K562 (cell line): Measurements from ENCODE around the gene CLCNKB. TPM values are rescaled to one million over a fixed set of nuclear protein-coding genes. Genes with fewer than 3 reads are reported as not detected.
A peak's percentile ranks its signal among the peaks of the same experiment; 100 is the strongest.

Experiments
- ATAC-seq: fragments of 200-7000 bp; cut with Tn5 transposase; 3 replicates; pipeline ENCODE4 v1.9.1; 2020; ENCODE audit warnings: moderate library complexity
- BruUV-seq: library from RNA; stranded (reverse); fragments of 400-500 nt; replicated peaks from 2 replicates; lab custom pipeline; 2021; lab: Mats Ljungman, UMichigan
- CTCF ChIA-PET: fragments of 300-600 bp; formaldehyde crosslinking; extraction: SDS; loops from one replicate; lab custom pipeline; 2021; ENCODE audit warnings: low intra/inter-chr PET ratio; lab: Yijun Ruan, JAX
- POLR2A ChIA-PET: fragments of 300-600, 350-650 bp; sonication (Branson Sonifier 250); formaldehyde crosslinking; extraction: SDS; loops from one replicate; lab custom pipeline; 2021; ENCODE audit warnings: antibody characterized with exemption, inconsistent platforms; lab: Yijun Ruan, JAX
- DNase-seq, 4 experiments: peaks; one replicate each; pipeline versions ENCODE4 v3.0.0 to v3.0.0-alpha.2; 2011 to 2018; ENCODE audit warnings: low spot score in 3 of 4, mixed read lengths in 3 of 4; ENCODE audit errors: extremely low read depth in 1 of 4
- FAIRE-seq: peaks from 2 replicates; lab custom pipeline; 2011; peaks lifted over from hg19 to GRCh38; lab: Jason Lieb, UNC
- H2AFZ ChIP-seq: 2 replicates; pipeline ENCODE4 v1.6.0; 2011; ENCODE audit warnings: low read depth, low read length, control low read depth, inconsistent platforms
- H3K27ac ChIP-seq: fragments of 200-600 bp; 3 replicates; pipeline ENCODE4 v1.8.0; 2011; ENCODE audit warnings: low read depth, mild to moderate bottlenecking, control low read depth, inconsistent platforms, low read length, moderate library complexity, mixed read lengths; ENCODE audit errors: extremely low read depth
- H3K27me3 ChIP-seq, 2 experiments: fragments of 300-600 bp in 1 of 2; 2 replicates in 1 of 2; 3 replicates in 1 of 2; pipeline versions ENCODE4 v1.6.0 to v1.8.0; 2011; ENCODE audit warnings: inconsistent platforms in 2 of 2, low read length in 2 of 2, mild to moderate bottlenecking in 1 of 2, mixed read lengths in 1 of 2, moderate library complexity in 1 of 2; ENCODE audit not compliant: control insufficient read depth in 2 of 2, insufficient read depth in 2 of 2
- H3K36me3 ChIP-seq: fragments of 300-600 bp; 3 replicates; pipeline ENCODE4 v1.8.0; 2011; ENCODE audit warnings: mild to moderate bottlenecking, low read length, inconsistent platforms; ENCODE audit not compliant: control insufficient read depth, insufficient read depth
- H3K4me1 ChIP-seq, 2 experiments: fragments of 200-600 bp in 1 of 2; replicated peaks in 1 of 2; 2 replicates in 1 of 2; 3 replicates in 1 of 2; pipeline versions ENCODE4 v1.5.1 to v1.8.0; 2011; ENCODE audit warnings: inconsistent platforms in 2 of 2, low read length in 2 of 2, mild to moderate bottlenecking in 1 of 2, mixed read lengths in 1 of 2, moderate library complexity in 1 of 2; ENCODE audit not compliant: control insufficient read depth in 2 of 2, insufficient read depth in 2 of 2
- H3K4me2 ChIP-seq: 2 replicates; pipeline ENCODE4 v1.6.1; 2011; ENCODE audit warnings: low read length, control low read depth, inconsistent platforms, mixed read lengths; ENCODE audit not compliant: insufficient read depth
- H3K4me3 ChIP-seq: fragments of 200-600 bp; sonication (generic), shearing (Covaris generic); 2 replicates; pipeline ENCODE4 v1.5.1; 2016; ENCODE audit warnings: control low read depth, inconsistent platforms
- H3K79me2 ChIP-seq: fragments of 200-600 bp; 3 replicates; pipeline ENCODE4 v1.8.0; 2011; ENCODE audit warnings: low read length, inconsistent platforms; ENCODE audit not compliant: control insufficient read depth, insufficient read depth
- H3K9ac ChIP-seq, 2 experiments: 2 replicates each; pipeline versions ENCODE4 v1.6.0 to v1.6.1; 2011; ENCODE audit warnings: low read depth in 2 of 2, low read length in 2 of 2, control low read depth in 1 of 2, inconsistent platforms in 1 of 2, mild to moderate bottlenecking in 1 of 2, mixed read lengths in 1 of 2; ENCODE audit not compliant: insufficient read depth in 1 of 2
- H3K9me1 ChIP-seq: one replicate; pipeline ENCODE4 v1.6.0; 2011; ENCODE audit warnings: inconsistent platforms, mild to moderate bottlenecking, low read length, moderate library complexity; ENCODE audit not compliant: control insufficient read depth, insufficient read depth
- H3K9me3 ChIP-seq: replicated peaks from 2 replicates; pipeline ENCODE4 v1.5.1; 2011; ENCODE audit warnings: low read depth, low read length, inconsistent platforms; ENCODE audit not compliant: control insufficient read depth, insufficient read depth
- H4K20me1 ChIP-seq: replicated peaks from 2 replicates; pipeline ENCODE4 v1.6.1; 2011; ENCODE audit warnings: low read length, inconsistent platforms, mixed read lengths; ENCODE audit not compliant: control insufficient read depth, insufficient read depth
- ARID1B ChIP-seq: fragments of 450-650 bp; IDR thresholded peaks from 2 replicates; pipeline ENCODE4 v1.6.1; 2016; ENCODE audit warnings: antibody characterized with exemption, mild to moderate bottlenecking, inconsistent platforms
- ARID2 ChIP-seq: fragments of 450-650 bp; IDR thresholded peaks from 2 replicates; pipeline ENCODE4 v1.6.1; 2017; ENCODE audit warnings: antibody characterized with exemption, mild to moderate bottlenecking
- CEBPG ChIP-seq, 3 experiments: fragments of 200-800 bp in 1 of 3; sonication (Bioruptor generic) in 1 of 3; sonication (generic) in 1 of 3; formaldehyde crosslinking in 1 of 3; IDR thresholded peaks in 2 of 3; conservative IDR thresholded peaks in 1 of 3; 2 replicates each; pipeline versions ENCODE4 v1.6.1 to v1.8.0; 2016 to 2022; ENCODE audit warnings: missing compliant biosample characterization in 2 of 3, missing genetic modification characterization in 2 of 3, mild to moderate bottlenecking in 1 of 3, missing genetic modification reagents in 1 of 3
- CREBBP ChIP-seq: IDR thresholded peaks from one replicate; pipeline ENCODE4 v1.6.1; 2012; ENCODE audit warnings: low read depth, mild to moderate bottlenecking, control low read depth, inconsistent platforms, low read length
- CXXC5 ChIP-seq: fragments of 250-450 bp; sonication (Bioruptor Pico); IDR thresholded peaks from 2 replicates; pipeline ENCODE4 v1.8.0; 2022; ENCODE audit warnings: inconsistent platforms, mild to moderate bottlenecking, moderate library complexity
- FOXA3 ChIP-seq, 2 experiments: fragments of 450-650 bp in 1 of 2; sonication (generic) in 1 of 2; formaldehyde crosslinking; IDR thresholded peaks in 1 of 2; conservative IDR thresholded peaks in 1 of 2; 2 replicates each; pipeline versions ENCODE4 v1.4.0 to v1.8.0; 2020 to 2022; ENCODE audit warnings: mild to moderate bottlenecking in 2 of 2, missing genetic modification reagents in 1 of 2
- FOXP1 ChIP-seq: sonication (generic); formaldehyde crosslinking; IDR thresholded peaks from 2 replicates; pipeline ENCODE4 v1.8.0; 2022; ENCODE audit warnings: mild to moderate bottlenecking, missing genetic modification reagents
- JUN ChIP-seq, 2 experiments: sonication (generic) in 1 of 2; formaldehyde crosslinking in 1 of 2; IDR thresholded peaks; 2 replicates each; pipeline versions ENCODE4 v1.6.1 to v1.8.0; 2012 to 2022; ENCODE audit warnings: borderline replicate concordance in 2 of 2, mild to moderate bottlenecking in 2 of 2, improper control_type of control experiment in 1 of 2, low read depth in 1 of 2, low read length in 1 of 2, missing genetic modification reagents in 1 of 2
- RBFOX2 ChIP-seq: fragments of 200-400 bp; formaldehyde crosslinking; IDR thresholded peaks from 2 replicates; pipeline ENCODE4 v1.6.1; 2017; ENCODE audit warnings: low read depth, mild to moderate bottlenecking, low read length, moderate library complexity
- SRSF3 ChIP-seq: fragments of 200-400 bp; formaldehyde crosslinking; IDR thresholded peaks from 2 replicates; pipeline ENCODE4 v1.6.1; 2016; ENCODE audit warnings: mild to moderate bottlenecking, low read length, moderate library complexity; ENCODE audit not compliant: insufficient read depth
- TBP ChIP-seq: optimal IDR thresholded peaks from 2 replicates; pipeline ENCODE3; 2011; ENCODE audit warnings: low read depth, low read length, improper control_type of control experiment
- TCFL5 ChIP-seq: fragments of 250-450 bp; sonication (Bioruptor Pico); conservative IDR thresholded peaks from 2 replicates; pipeline ENCODE4 v1.6.1; 2021; ENCODE audit warnings: mild to moderate bottlenecking, moderate library complexity, matching md5 sums
- ZBTB7A ChIP-seq: IDR thresholded peaks from 2 replicates; pipeline ENCODE4 v1.6.1; 2011; ENCODE audit warnings: low read depth, mild to moderate bottlenecking, low read length, moderate library complexity, borderline replicate concordance; ENCODE audit not compliant: control insufficient read depth
- ZNF644 ChIP-seq: fragments of 200-800 bp; sonication (Bioruptor generic); IDR thresholded peaks from 2 replicates; pipeline ENCODE4 v1.6.1; 2016; ENCODE audit warnings: low read depth, missing genetic modification characterization, missing compliant biosample characterization
- WGBS: fragments of 100-300 bp; shearing (Covaris generic); methylation state at CpG from one replicate; pipeline ENCODE4 v1.1.6; 2016; ENCODE audit warnings: low coverage, mixed read lengths; ENCODE audit not compliant: insufficient coverage; ENCODE audit errors: missing lambda C conversion rate; 5-methylcytosine and 5-hydroxymethylcytosine counted together
- in situ Hi-C: fragments of 300-500 bp; cut with MboI; formaldehyde crosslinking; loops from 4 replicates; pipeline ENCODE4 v1.15.0; 2018; ENCODE audit warnings: inconsistent platforms, mixed read lengths
- intact Hi-C: fragments of 100-400 bp; cut with micrococcal nuclease; formaldehyde crosslinking; loops from 2 replicates; pipeline ENCODE4 v1.14.2; 2022
- polyA plus RNA-seq, 8 experiments: library from polyadenylated mRNA; depleted of rRNA in 4 of 8; stranded (reverse) in 5 of 8; unstranded in 3 of 8; fragments of >200 nt; fragmentation: Nextera tagmentation in 2 of 8; fragmentation: Illumina TruSeq in 1 of 8; extraction: Ambion mirVana in 2 of 8; extraction: Trizol in 1 of 8; gene quantifications; 2 replicates each; pipeline versions ENCODE4 v1.2.1 to v1.2.3, GENCODE V29; 2011 to 2014; ENCODE audit warnings: inconsistent platforms in 1 of 8, missing spikeins in 1 of 8
- total RNA-seq, 7 experiments: library from RNA; depleted of rRNA in 6 of 7; stranded (reverse); fragments of >200 nt in 6 of 7; fragmentation: Illumina TruSeq in 2 of 7; extraction: Trizol in 2 of 7; gene quantifications; 2 replicates each; pipeline versions ENCODE4 v1.2.1 to v1.2.3, GENCODE V29; 2011 to 2021; ENCODE audit warnings: low replicate concordance in 1 of 7
- TF ChIP-seq, protein P1 (sequence below), 3 experiments: fragments of 200-800 bp in 1 of 3; sonication (Bioruptor generic) in 1 of 3; sonication (generic) in 1 of 3; formaldehyde crosslinking in 1 of 3; IDR thresholded peaks; 2 replicates each; pipeline versions ENCODE4 v1.6.1 to v1.8.0; 2016 to 2022; ENCODE audit warnings: mild to moderate bottlenecking in 2 of 3, missing compliant biosample characterization in 2 of 3, missing genetic modification characterization in 2 of 3, missing genetic modification reagents in 1 of 3
- TF ChIP-seq, protein P2 (sequence below): fragments of 250-450 bp; sonication (Bioruptor Pico); IDR thresholded peaks from 2 replicates; pipeline ENCODE4 v1.9.0; 2021; ENCODE audit warnings: mild to moderate bottlenecking, inconsistent platforms

CLCNKB gene
- total and polyA plus RNA-seq, 9 of the 15 experiments (the other 6 are each of a cell fraction or from before 2014, with no cell fraction given) = 0.08 to 1.7 (median 0.64) TPM

GRCh38 chr1:16073490-16074119 is 30.0 kb downstream of the CLCNKB start, which contains the start of gene FAM131C:
Gene FAM131C, minus strand, starts transcription at chr1:16073651. Its CDS starts 209 bp downstream, at chr1:16073442.
- no peaks in the 10 kb centered on the region for H3K79me2 ChIP-seq
- FAIRE-seq (no peak), ATAC-seq (peak; percentile 77), DNase-seq (peak in 3 of 4 experiments; percentile 80 to 92 (median 91))
- H4K20me1 ChIP-seq = no peaks in the 10 kb centered on the region
- H3K36me3 ChIP-seq = no peaks in the 10 kb centered on the region
- ChIA-PET POLR2A (interaction anchor here (0.6 to 1.6 kb wide), 5 partner anchors 9 to 381 kb away, joined by 3 to 4 read pairs (median 3); partner anchors contain the start of gene NECAP2), CTCF (interaction anchor here (1.2 to 1.7 kb wide), 3 partner anchors 64 to 171 kb away, joined by 3 to 10 read pairs (median 3); no protein-coding TSS in a partner anchor)
- no peak within 1 kb of the TSS for H3K27ac ChIP-seq
- H3K4me1 ChIP-seq = peaks cover 15 to 32% of the 10 kb centered on the region in 2 experiments; a peak in 4 of 5 replicates
- H3K4me2 ChIP-seq = peak within 1 kb of the TSS; percentile 65
- peak within 1 kb of the TSS; percentile 41 for H3K4me3 ChIP-seq
- peak within 1 kb of the TSS; percentile 23 to 38; a peak in 3 of 4 replicates for H3K9ac ChIP-seq
- H3K9me1 ChIP-seq = no peaks in the 10 kb centered on the region
- intact Hi-C loops = loop anchor here (5.0 kb wide), 1 partner anchor 66 kb away; no protein-coding TSS in a partner anchor
- BruUV-seq = no TSS peak
- WGBS = 6% methylated on average over 15 of the region's 54 CpGs
- H3K9me3 ChIP-seq = no peaks in the 10 kb centered on the region
- H2AFZ ChIP-seq = peak within 1 kb of the TSS; percentile 82
- peaks cover 6 to 21% of the 10 kb centered on the region in 2 experiments for H3K27me3 ChIP-seq
- in situ Hi-C loops = no loop called here
- TF ChIP-seq TBP = peak; percentile 68
- TF ChIP-seq CXXC5 (CRISPR knock-in tag) = peak; percentile 60
- no peak for TF ChIP-seq ARID2
- TF ChIP-seq, protein P1, sequence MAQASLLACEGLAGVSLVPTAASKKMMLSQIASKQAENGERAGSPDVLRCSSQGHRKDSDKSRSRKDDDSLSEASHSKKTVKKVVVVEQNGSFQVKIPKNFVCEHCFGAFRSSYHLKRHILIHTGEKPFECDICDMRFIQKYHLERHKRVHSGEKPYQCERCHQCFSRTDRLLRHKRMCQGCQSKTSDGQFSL (CRISPR knock-in tag; IDR thresholded peaks at IDR 0.05) = no peak
- TF ChIP-seq, protein P1 (tag; IDR thresholded peaks at IDR 0.05) = no peak
- no peak for TF ChIP-seq SRSF3
- TF ChIP-seq ZNF644 = no peak
- peak; percentile 58 for TF ChIP-seq RBFOX2
- 0 out of 2 replicates have a peak, but pooled peaks have one; percentile 63 for TF ChIP-seq FOXP1 (CRISPR knock-in tag)
- no peak for TF ChIP-seq ARID1B
- peak; percentile 73; the same call in 1 of the 2 replicates for TF ChIP-seq ZBTB7A
- TF ChIP-seq CEBPG (CRISPR knock-in tag; IDR thresholded peaks at IDR 0.05) = no peak
- no peak for TF ChIP-seq CEBPG (tag; conservative IDR thresholded peaks at IDR 0.05 in 1 of 2, IDR thresholded peaks at IDR 0.05 in 1 of 2)
- TF ChIP-seq JUN (IDR thresholded peaks at IDR 0.05; ENCODE audit: borderline replicate concordance, low read depth, low read length) = no peak
- TF ChIP-seq JUN (CRISPR knock-in tag; IDR thresholded peaks at IDR 0.05; ENCODE audit: borderline replicate concordance) = no peak
- no peak; a peak in 1 of 4 replicates for TF ChIP-seq FOXA3 (CRISPR knock-in tag; conservative IDR thresholded peaks at IDR 0.05 in 1 of 2, IDR thresholded peaks at IDR 0.05 in 1 of 2)
- no peak for TF ChIP-seq CREBBP
- no peak for TF ChIP-seq TCFL5 (CRISPR knock-in tag)
- TF ChIP-seq, protein P2, sequence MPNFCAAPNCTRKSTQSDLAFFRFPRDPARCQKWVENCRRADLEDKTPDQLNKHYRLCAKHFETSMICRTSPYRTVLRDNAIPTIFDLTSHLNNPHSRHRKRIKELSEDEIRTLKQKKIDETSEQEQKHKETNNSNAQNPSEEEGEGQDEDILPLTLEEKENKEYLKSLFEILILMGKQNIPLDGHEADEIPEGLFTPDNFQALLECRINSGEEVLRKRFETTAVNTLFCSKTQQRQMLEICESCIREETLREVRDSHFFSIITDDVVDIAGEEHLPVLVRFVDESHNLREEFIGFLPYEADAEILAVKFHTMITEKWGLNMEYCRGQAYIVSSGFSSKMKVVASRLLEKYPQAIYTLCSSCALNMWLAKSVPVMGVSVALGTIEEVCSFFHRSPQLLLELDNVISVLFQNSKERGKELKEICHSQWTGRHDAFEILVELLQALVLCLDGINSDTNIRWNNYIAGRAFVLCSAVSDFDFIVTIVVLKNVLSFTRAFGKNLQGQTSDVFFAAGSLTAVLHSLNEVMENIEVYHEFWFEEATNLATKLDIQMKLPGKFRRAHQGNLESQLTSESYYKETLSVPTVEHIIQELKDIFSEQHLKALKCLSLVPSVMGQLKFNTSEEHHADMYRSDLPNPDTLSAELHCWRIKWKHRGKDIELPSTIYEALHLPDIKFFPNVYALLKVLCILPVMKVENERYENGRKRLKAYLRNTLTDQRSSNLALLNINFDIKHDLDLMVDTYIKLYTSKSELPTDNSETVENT (CRISPR knock-in tag) = no peak
